Measurements from ENCODE around the gene BABAM2.
"Not testable (repeated sequence)": the region's sequence is repeated elsewhere in the genome, so short reads cannot be mapped to it uniquely, and the experiment has no call there.

The BABAM2 gene

DNA sequence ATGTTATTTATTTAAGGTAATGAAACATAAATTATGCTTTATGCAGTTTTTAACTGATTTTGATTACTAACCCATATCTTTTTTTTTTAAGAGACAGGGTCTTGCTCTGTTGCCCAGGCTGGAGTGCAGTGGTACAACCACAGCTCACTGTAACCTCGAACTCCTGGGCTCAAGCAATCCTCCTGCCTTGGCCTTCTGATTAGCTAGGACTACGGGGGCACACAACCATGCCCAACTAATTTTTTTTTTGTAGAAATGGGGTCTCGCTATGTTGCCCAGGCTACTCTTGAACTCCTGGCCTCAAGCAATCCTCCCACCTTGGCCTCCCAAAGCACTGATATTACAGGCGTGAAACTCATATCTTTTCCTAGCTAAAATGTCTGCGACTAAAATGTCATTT lies 26.6 kb upstream of the BABAM2 start:
- not testable (repeated sequence) for H3K36me3 Mint-ChIP-seq (ENCODE audit: low read depth); H3K27ac Mint-ChIP-seq; H3K4me3 Mint-ChIP-seq; H3K27me3 Mint-ChIP-seq; ATAC-seq; H3K9me3 Mint-ChIP-seq; DNase-seq
- peaks cover 10% of the 10 kb centered on the region for H3K4me1 Mint-ChIP-seq

DNA sequence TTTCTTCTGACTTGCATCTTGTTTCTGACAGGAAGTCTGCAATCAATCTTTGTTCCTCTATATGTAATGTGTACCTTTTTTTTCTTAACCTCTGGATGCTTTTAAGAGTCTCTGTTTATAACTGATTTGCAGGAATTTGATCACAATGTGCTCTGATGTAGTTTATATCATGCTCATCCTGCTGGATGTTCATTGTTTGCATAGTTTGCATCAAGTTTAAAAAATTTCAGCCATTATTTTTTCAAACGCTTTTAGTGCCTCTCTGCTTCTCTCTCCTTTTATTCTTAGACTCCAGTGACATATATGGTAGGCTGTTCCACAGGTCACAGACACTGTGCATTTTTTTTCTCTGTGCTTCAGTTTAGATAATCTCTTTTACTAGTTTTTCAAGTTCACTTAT lies 24.3 kb upstream of the BABAM2 start:
- ATAC-seq (no peak), DNase-seq (no peak)
- H3K27ac Mint-ChIP-seq = no peak overlapping the region
- H3K9me3 Mint-ChIP-seq = no peaks in the 10 kb centered on the region
- H3K36me3 Mint-ChIP-seq (ENCODE audit: low read depth) = no peaks in the 10 kb centered on the region
- no peaks in the 10 kb centered on the region for H3K4me1 Mint-ChIP-seq
- no peak overlapping the region for H3K4me3 Mint-ChIP-seq
- H3K27me3 Mint-ChIP-seq = no peaks in the 10 kb centered on the region

DNA sequence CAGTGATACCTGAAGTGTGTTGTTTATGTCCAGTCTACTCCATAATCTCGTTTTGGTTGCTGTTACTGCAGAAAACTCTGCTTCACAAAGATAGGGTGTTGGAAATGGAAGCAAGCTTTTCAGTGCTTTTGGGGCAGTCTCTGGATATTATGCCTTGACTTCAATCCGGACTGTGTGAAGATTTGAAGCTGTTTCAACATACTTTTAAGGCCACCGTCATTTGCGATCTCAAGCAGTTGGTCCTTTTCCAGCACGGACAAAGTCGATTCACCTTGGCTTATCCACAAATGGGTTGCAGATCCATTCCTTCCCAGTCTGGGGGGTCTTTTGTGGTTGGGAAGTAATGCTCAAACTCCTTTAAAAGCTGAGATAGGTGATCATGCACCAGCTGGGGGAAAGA lies 20.8 kb upstream of the BABAM2 start:
- ATAC-seq = no peak

DNA sequence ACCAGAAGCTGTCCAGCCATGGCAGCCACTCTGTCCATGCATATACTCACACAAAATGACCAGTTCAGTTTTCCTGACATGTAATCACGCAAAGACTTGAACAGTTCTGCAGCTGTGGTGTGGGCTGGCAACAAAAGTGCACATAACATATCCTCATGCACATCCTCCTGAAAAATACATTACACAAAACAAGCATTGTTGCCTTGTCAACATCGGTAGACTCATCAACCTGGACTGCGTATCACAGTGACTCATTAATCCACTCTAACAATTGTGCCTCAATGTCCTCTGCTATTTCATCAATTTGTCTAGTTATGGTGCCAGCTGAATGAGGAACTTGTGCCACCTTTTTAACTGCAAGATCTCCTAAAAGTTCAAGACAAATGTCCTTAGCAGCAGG lies 19.8 kb upstream of the BABAM2 start:
- Mint-ChIP-seq H3K27me3 (no peaks in the 10 kb centered on the region), H3K4me1 (no peaks in the 10 kb centered on the region), H3K9me3 (peaks cover 2% of the 10 kb centered on the region), H3K4me3 (no peak overlapping the region), H3K36me3 (ENCODE audit: low read depth) (peaks cover under 1% of the 10 kb centered on the region), H3K27ac (no peak overlapping the region)
- ATAC-seq (no peak), DNase-seq (no peak)

More for the DNA sequence above, 20.8 kb upstream of the BABAM2 start:
- no peak overlapping the region for H3K4me3 Mint-ChIP-seq
- no peaks in the 10 kb centered on the region for H3K9me3 Mint-ChIP-seq
- no peaks in the 10 kb centered on the region for H3K27me3 Mint-ChIP-seq
- H3K4me1 Mint-ChIP-seq = no peaks in the 10 kb centered on the region
- no peaks in the 10 kb centered on the region for H3K36me3 Mint-ChIP-seq (ENCODE audit: low read depth)
- no peak for DNase-seq
- H3K27ac Mint-ChIP-seq = no peak overlapping the region

DNA sequence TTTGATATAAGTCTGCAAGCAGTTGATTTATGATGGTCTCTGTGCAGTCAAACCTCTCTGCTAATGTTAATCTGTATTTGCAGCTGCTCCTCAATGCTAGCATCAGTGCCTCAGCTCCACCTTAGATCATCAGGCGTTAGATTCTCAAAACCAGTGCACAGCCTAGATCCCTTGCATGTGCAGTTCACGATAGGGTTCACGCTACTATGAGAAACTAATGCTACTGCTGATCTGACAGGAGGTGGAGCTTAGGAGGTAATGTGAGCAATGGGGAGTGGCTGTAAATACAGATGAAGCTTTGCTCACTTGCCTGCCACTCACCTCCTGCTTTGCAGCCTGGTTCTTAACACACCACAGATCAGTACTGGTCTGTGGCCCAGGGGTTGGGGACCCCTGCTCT lies 18.7 kb upstream of the BABAM2 start:
- no peak for DNase-seq
- ATAC-seq = no peak
- Mint-ChIP-seq H3K9me3 (peaks cover 7% of the 10 kb centered on the region), H3K27me3 (no peaks in the 10 kb centered on the region), H3K4me3 (no peak overlapping the region), H3K27ac (no peak overlapping the region), H3K4me1 (no peaks in the 10 kb centered on the region), H3K36me3 (ENCODE audit: low read depth) (peaks cover 2% of the 10 kb centered on the region)

- Mint-ChIP-seq H3K27ac (no peak overlapping the region), H3K4me3 (no peak overlapping the region), H3K4me1 (no peaks in the 10 kb centered on the region), H3K9me3 (peaks cover 7% of the 10 kb centered on the region), H3K36me3 (ENCODE audit: low read depth) (peaks cover 2% of the 10 kb centered on the region), H3K27me3 (no peaks in the 10 kb centered on the region)
- DNase-seq (no peak), ATAC-seq (no peak)
Observed at GRCh38 chr2:27873091-27873490, 17.4 kb upstream of the BABAM2 start.

- H3K4me1 Mint-ChIP-seq = no peaks in the 10 kb centered on the region
- DNase-seq = no peak
- no peak for ATAC-seq
- no peak overlapping the region for H3K4me3 Mint-ChIP-seq
- no peak overlapping the region for H3K27ac Mint-ChIP-seq
- H3K9me3 Mint-ChIP-seq = peaks cover 16% of the 10 kb centered on the region
- H3K36me3 Mint-ChIP-seq (ENCODE audit: low read depth) = peaks cover 7% of the 10 kb centered on the region
- no peaks in the 10 kb centered on the region for H3K27me3 Mint-ChIP-seq
Observed at GRCh38 chr2:27875089-27875881, 15.2 kb upstream of the BABAM2 start.

GRCh38 chr2:27878825-27879224 lies 11.7 kb upstream of the BABAM2 start:
- Mint-ChIP-seq H3K36me3 (ENCODE audit: low read depth) (peaks cover 7% of the 10 kb centered on the region), H3K27ac (no peak overlapping the region), H3K4me1 (no peaks in the 10 kb centered on the region), H3K4me3 (no peak overlapping the region), H3K27me3 (no peaks in the 10 kb centered on the region), H3K9me3 (peaks cover 16% of the 10 kb centered on the region)
- DNase-seq = no peak
- no peak for ATAC-seq

DNA sequence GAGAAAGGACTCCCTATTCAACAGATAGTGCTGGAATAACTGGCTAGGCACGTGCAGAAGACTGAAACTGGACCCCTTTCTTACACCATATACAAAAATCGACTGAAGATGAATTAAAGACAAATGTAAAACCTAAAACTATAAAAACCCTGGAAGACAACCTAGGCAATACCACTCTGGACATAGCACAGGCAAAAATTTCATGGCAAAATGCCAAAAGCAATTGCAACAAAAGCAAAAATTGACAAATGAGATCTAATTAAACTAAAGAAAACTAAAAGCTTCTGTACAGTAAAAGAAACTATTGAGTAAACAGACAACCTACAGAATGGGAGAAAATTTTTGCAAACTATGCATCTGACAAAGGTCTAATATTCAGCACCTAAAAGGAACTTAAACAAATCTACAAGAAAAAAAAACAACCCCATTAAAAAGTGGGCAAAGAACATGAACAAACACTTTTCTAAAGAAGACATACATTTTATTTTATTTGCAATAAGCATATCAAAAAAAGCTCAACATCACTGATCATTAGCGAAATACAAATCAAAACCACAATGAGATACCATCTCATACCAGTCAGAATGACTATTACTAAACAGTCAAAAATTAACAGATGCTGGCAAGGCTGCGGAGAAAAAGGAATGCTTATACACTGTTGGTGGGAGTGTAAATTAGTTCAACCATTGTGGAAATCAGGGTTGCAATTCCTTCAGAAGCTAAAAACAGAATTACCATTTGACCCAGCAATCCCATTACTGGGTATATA lies 8.5 kb upstream of the BABAM2 start:
- H3K4me1 Mint-ChIP-seq; ATAC-seq; H3K36me3 Mint-ChIP-seq (ENCODE audit: low read depth); H3K4me3 Mint-ChIP-seq; H3K27me3 Mint-ChIP-seq; H3K9me3 Mint-ChIP-seq; H3K27ac Mint-ChIP-seq; DNase-seq: not testable (repeated sequence)

GRCh38 chr2:27882584-27882922 lies 8.0 kb upstream of the BABAM2 start:
- H3K27me3 Mint-ChIP-seq; DNase-seq; H3K4me1 Mint-ChIP-seq; H3K36me3 Mint-ChIP-seq (ENCODE audit: low read depth); H3K27ac Mint-ChIP-seq; H3K9me3 Mint-ChIP-seq; ATAC-seq; H3K4me3 Mint-ChIP-seq: not testable (repeated sequence)

DNA sequence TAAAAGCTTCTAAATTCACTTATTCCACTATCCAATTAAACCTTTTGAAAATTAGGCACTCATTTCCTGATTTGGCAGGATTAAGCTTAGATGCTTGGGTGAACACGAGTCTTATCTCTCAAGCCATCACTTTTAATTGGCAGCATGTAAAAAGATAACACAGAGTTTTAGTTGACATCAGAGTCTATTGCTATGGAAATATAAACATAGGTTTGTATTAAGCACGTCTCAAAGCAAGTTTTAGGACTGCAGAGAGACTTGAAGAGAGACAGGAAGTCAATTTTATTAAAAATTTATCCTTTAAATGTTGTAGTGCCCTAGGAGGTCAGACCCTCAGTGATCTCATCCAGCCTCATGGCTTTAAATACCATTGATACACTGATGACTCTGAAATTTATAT lies 5.9 kb upstream of the BABAM2 start:
- DNase-seq = no peak
- H3K36me3 Mint-ChIP-seq (ENCODE audit: low read depth) = peaks cover 4% of the 10 kb centered on the region
- peaks cover 2% of the 10 kb centered on the region for H3K9me3 Mint-ChIP-seq
- no peak overlapping the region for H3K4me3 Mint-ChIP-seq
- peaks cover 14% of the 10 kb centered on the region for H3K4me1 Mint-ChIP-seq
- ATAC-seq = no peak
- no peak overlapping the region for H3K27ac Mint-ChIP-seq
- no peaks in the 10 kb centered on the region for H3K27me3 Mint-ChIP-seq

GRCh38 chr2:27885234-27885633 lies 5.3 kb upstream of the BABAM2 start:
- no peak for DNase-seq
- Mint-ChIP-seq H3K9me3 (no peaks in the 10 kb centered on the region), H3K36me3 (ENCODE audit: low read depth) (no peaks in the 10 kb centered on the region), H3K27me3 (no peaks in the 10 kb centered on the region), H3K4me1 (peaks cover 16% of the 10 kb centered on the region), H3K27ac (no peak overlapping the region), H3K4me3 (no peak overlapping the region)
- no peak for ATAC-seq

DNA sequence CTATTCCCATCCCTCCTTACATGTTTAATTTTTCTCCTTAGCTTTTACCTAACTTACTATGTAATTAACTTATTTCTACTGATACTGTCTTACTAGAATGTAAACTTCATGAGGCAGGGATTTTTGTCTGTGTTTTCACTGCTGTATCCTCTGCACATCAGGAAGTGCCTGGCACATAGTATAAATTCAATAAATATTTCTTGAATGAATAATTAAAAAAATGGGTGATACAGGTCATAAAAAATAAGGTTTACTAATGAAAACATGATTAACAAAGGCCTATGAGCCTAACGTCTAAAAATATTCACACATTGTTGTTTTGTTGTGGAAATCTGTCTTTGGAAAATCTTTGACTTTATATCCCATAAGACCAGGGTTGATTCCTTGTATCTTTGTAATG lies 4.9 kb upstream of the BABAM2 start:
- Mint-ChIP-seq H3K27me3 (no peaks in the 10 kb centered on the region), H3K9me3 (no peaks in the 10 kb centered on the region), H3K4me3 (no peak overlapping the region), H3K36me3 (ENCODE audit: low read depth) (no peaks in the 10 kb centered on the region), H3K27ac (no peak overlapping the region), H3K4me1 (peaks cover 16% of the 10 kb centered on the region)
- DNase-seq (no peak), ATAC-seq (no peak)

GRCh38 chr2:27886322-27886721 lies 4.2 kb upstream of the BABAM2 start:
- H3K9me3 Mint-ChIP-seq = no peaks in the 10 kb centered on the region
- peaks cover 2% of the 10 kb centered on the region for H3K36me3 Mint-ChIP-seq (ENCODE audit: low read depth)
- no peak overlapping the region for H3K4me3 Mint-ChIP-seq
- peaks cover 22% of the 10 kb centered on the region for H3K4me1 Mint-ChIP-seq
- H3K27me3 Mint-ChIP-seq = peaks cover 2% of the 10 kb centered on the region
- ATAC-seq (no peak), DNase-seq (no peak)
- no peak overlapping the region for H3K27ac Mint-ChIP-seq

DNA sequence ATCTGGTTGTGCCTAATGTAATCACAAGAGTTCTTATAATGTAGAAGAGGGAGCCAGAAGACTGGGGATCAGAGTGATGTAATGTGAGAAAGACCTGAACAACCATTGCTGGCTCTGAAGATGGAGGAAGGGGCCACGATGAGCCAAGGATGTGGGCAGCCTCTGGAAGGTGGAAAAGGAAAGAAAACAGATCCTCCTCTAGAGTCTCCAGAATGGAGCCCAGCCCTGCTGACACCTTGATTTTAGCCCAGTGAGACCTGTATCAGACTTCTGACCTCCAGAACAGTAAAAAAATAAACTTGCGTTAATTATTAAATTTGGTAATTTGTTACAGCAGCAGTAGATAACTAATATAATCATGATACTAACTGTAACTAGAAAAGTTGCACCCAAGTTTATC lies 3.4 kb upstream of the BABAM2 start:
- ATAC-seq (no peak), DNase-seq (no peak)
- H3K27me3 Mint-ChIP-seq = peaks cover 2% of the 10 kb centered on the region
- H3K36me3 Mint-ChIP-seq (ENCODE audit: low read depth) = peaks cover 4% of the 10 kb centered on the region
- no peak overlapping the region for H3K27ac Mint-ChIP-seq
- no peak overlapping the region for H3K4me3 Mint-ChIP-seq
- peaks cover 30% of the 10 kb centered on the region for H3K4me1 Mint-ChIP-seq
- no peaks in the 10 kb centered on the region for H3K9me3 Mint-ChIP-seq
